ENCODE measurements around the gene MRAS.

DNA sequence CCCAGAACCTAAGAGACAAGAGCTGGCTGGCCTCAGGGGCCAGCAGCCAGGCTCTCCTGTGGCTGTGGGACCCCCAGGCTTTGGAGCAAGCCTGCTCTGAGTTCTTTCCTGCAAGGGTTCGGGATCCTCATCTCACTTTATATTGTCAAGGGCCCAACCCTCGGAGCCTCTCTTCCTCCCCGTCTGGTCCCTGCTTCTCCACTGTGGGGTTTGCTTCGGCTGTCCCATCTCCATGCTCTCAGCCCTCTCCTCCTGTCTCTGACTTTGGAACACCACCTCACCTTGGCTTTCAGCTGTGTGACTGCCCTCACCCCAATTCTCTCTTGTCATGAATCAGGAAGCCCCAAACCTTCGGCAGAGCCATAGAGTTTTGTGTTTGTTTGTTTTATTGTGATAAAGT lies 30.0 kb downstream of the MRAS start:
- TF ChIP-seq, protein P1, sequence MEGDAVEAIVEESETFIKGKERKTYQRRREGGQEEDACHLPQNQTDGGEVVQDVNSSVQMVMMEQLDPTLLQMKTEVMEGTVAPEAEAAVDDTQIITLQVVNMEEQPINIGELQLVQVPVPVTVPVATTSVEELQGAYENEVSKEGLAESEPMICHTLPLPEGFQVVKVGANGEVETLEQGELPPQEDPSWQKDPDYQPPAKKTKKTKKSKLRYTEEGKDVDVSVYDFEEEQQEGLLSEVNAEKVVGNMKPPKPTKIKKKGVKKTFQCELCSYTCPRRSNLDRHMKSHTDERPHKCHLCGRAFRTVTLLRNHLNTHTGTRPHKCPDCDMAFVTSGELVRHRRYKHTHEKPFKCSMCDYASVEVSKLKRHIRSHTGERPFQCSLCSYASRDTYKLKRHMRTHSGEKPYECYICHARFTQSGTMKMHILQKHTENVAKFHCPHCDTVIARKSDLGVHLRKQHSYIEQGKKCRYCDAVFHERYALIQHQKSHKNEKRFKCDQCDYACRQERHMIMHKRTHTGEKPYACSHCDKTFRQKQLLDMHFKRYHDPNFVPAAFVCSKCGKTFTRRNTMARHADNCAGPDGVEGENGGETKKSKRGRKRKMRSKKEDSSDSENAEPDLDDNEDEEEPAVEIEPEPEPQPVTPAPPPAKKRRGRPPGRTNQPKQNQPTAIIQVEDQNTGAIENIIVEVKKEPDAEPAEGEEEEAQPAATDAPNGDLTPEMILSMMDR (IDR thresholded peaks at IDR 0.05): no peak
- no peak for TF ChIP-seq POLR2A (IDR thresholded peaks at IDR 0.05)
